HG02623 (cell line): ENCODE measurements around the gene GOLGA6A.

ENCODE experiments used
- ATAC-seq: cut with Tn5 transposase; IDR thresholded peaks from one replicate; pipeline ENCODE4 v1.9.1; 2021; ENCODE audit warnings: moderate library complexity; ENCODE audit not compliant: unreplicated experiment

The GOLGA6A gene

DNA sequence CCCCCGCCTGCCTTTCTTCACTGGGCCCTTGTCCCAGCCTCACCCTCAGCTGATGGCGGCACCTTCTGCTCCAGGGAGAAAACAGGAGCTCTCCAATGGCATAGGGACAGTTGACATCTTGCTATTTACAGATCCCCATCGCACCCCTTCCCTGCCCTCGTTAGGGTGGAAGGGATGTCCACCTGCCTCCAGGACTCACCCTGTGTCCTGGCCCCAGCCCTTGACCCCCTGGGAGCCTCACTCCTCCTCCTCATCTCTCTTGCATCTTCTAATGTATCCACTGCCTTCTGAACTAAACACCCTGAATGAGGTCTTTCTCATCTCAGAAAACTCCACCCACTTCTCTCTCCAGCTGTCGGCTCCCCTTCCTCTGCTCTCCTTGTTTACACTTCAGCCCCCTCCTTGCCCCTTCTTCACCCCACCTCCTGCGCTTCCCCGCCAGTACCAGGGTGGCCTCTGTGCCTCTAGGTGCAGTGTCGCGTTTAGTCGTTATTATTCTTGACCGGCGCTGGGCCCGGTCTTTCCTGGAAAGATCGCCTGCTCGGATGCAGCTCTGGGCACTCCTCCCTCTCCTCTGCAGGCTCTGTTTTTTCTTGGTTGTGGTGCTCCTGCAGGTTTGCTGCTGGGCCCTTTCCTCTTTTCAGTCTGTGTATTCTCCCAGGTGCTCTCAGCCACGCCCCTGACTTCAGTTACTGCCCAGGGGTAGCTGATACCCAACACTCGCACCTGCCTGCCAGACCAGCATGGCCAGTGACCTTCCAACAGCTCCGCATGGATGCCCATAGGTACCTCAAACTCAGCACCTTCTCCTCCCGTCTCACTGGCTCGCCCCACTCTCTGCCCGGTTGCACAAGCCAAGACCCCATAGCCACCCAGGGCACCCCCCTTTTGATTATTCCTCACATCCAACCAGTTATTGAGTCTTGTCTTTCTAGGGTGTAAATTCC lies 44.9 kb downstream of the GOLGA6A start:
- ATAC-seq = no peak

DNA sequence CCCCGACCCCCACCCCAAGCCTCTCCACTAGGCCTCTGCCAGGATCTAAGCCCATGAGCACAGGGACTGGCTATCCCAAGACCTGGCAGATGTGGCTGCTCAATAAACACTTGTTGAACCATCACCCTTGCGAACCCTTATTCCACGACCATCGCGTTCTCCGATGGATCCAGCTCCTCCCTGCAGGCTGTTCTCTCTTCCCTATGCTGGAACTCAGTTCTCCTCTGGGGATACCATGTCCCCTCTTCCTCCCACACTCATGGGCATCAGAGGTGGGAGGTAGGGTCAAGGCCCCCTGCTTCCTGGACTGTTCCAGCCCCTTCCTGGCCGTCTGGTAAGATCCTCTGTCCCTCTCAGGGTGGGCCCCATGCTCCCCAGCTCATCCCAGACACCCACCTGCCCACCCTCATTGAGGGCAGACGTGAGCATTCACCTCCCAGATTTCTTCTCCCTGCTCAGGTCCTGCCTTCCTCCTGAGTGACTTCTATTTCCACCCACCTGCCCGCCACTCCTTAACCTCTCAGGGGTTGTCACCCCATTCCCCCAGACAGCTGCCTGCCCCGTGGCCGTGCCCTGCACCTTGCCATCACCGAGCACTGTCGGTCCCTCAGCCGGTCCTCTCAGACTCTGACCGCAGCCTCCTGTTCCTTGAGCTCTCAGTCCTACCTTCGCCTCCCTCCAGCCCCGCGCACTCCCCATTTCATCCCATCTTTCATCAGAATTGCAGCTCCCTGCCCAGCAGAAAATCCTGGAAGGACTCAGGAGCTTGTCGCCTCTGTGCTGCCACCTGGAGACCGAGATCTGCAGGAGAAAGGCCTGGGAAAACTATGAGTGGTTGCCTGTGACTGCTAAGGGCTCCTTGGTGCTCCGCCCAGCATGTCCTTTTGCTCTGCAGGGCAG lies 45.8 kb downstream of the GOLGA6A start:
- ATAC-seq = no peak

DNA sequence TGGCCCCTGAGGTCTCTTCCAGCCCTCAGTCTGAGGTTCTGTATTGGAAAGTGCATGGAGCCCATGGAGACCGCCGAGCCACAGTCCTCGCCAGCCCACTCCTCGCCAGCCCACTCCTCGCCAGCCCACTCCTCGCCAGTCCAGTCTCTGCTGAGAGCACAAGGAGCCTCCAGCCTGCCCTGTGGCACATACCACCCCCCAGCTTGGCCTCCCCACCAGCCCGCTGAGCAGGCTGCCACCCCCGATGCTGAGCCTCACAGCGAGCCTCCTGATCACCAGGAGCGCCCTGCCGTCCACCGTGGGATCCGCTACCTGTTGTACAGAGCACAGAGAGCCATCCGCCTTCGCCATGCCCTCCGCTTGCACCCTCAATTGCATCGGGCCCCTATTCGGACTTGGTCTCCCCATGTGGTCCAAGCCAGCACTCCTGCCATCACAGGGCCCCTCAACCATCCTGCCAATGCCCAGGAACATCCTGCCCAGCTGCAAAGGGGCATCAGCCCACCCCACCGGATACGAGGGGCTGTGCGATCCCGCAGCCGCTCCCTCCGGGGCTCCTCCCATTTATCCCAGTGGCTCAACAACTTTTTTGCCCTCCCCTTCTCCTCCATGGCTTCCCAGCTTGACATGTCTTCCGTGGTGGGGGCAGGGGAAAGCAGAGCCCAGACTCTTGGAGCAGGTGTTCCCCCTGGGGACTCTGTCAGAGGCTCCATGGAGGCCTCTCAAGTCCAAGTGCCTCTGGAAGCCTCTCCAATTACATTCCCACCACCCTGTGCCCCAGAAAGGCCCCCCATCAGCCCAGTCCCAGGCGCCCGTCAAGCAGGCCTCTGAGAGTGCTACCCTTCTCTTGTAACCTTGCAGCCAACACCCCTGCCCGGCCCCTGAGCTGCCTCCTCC lies 47.0 kb downstream of the GOLGA6A start:
- no peak for ATAC-seq

DNA sequence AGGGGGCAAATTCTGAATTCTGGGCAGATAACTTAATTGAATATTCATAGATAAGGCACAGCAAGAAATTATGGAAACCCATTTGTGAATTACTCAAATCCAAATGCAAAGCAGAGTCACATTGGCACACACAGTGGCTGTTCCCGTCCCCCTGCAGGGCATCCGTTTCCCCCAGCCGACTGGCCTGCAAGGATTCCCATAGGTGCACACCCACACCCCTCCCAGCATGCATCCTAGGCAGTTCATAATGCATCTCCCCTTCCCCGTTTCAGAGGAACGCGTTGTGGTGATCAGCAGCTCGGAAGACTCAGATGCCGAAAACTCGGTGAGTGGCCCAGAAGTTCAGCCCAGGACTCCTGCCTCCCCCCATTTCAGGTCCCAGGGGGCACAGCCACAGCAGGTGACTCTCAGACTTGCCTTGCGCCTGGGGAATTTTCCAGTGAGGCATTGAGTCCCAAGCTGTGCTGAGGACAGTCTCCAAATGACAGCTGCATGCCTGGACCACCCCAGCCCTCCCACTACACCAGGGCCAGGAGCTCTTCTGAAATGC lies 48.1 kb downstream of the GOLGA6A start:
- ATAC-seq = no peak

DNA sequence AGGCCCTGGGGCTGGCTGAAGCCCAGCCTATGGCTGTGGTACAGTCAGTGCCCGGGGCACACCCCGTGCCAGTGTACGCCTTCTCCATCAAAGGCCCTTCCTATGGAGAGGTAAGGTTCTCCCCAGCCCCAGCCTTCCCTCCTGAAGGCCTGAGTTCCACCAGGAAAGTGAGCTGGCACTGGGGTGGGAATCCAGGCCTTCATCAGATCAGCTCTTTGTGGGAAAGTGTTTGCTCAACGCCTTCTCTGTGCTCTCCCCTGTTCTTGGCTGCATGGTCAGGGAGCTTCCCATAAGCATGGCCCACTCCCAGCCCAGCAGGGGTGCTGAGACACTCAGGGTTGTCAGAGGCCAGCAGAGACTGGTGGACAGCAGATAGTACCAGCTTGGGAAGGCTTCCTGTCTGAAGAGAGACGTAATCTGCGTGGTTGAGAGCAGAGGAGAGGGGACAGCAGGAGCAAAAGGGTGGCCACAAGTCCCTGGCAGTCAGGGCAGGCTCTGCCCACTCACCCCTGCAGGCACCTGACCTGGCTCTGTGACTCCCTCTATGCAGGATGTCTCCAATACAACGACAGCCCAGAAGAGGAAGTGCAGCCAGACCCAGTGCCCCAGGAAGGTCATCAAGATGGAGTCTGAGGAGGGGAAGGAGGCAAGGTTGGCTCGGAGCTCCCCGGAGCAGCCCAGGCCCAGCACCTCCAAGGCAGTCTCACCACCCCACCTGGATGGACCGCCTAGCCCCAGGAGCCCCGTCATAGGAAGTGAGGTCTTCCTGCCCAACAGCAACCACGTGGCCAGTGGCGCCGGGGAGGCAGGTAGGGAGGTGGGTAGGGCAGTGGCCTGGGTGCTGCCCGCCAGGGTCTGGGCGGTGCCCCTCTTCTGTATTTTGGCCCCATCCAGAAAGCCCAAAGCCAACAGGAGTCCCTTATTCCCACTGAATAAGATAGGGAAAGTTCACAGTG lies 49.5 kb downstream of the GOLGA6A start:
- ATAC-seq = no peak

DNA sequence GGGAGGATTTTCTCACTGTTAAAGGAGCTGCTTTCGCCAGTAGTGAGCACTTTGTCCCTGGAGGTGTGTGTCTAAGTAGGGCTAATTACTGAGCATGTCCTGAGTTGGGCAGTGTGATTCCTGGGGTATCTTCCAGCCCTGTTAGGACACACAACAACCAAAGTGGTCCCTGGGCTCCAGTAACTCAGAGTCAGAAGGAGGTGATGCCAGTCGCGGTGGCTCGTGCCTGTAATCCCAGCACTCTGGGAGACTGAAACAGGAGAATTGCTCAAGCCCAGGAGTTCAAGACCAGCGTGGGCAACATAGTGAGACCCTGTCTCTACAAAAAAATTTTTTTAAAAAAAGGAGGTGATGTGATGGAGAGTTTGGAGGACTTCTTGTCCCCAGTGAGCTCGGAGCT lies 50.3 kb downstream of the GOLGA6A start:
- ATAC-seq = no peak

DNA sequence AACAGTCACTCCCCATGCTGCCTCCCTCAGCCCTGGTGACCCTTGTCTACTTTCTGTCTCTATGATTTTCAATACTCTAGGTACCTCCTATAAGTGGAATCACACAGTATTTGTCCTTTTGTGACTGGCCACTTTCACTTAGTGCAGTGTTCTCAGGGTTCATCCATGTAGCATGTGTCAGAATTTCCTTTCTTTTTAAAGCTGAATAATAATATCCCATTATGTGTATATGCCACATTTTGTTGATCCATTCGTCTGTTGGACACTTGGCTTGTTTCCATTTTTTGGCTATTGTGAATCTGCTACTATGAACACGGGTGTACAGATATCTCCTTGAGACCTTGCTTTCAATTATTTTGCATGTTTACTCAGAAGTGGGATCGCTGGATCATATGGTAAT lies 53.7 kb downstream of the GOLGA6A start:
- no peak for ATAC-seq

DNA sequence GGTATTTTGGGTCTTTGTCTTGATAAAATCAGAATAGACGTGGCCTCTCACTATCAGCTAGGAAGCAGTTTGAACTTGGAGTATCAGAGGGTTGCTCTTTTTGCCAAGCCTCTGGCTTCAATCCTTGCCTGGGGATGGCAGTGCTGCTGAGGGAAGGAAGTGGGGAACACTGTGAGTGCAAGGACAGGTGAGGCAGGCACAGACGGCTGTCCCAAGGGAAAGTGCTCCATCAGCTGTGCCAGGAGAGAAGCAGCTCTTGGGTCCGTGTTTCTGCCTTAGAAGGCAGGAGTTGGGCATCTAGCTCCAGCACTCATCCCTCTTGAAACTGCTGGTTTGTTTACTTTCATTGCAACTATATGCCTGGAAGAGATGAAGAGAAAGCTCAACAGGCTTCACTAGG lies 54.7 kb downstream of the GOLGA6A start:
- ATAC-seq = no peak

DNA sequence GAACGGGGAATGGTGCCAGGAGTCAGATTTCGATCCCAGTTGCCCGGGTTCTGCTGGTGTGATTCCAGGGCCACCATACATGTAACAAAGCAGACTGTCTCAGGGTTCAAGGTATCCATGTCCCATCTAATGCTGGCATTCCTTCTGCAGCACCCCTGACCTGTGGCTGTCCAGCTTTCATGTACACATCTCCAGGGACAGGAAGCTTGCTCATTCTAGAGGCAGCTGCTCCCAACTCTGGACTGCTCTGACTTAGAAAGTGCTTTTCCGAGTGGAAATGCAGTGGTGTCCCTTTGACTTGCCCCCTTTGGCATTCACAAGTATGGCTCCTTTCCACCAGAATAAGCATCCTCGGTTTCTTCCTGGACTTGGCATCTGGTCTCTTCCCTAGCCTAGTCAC lies 56.9 kb downstream of the GOLGA6A start:
- no peak for ATAC-seq

DNA sequence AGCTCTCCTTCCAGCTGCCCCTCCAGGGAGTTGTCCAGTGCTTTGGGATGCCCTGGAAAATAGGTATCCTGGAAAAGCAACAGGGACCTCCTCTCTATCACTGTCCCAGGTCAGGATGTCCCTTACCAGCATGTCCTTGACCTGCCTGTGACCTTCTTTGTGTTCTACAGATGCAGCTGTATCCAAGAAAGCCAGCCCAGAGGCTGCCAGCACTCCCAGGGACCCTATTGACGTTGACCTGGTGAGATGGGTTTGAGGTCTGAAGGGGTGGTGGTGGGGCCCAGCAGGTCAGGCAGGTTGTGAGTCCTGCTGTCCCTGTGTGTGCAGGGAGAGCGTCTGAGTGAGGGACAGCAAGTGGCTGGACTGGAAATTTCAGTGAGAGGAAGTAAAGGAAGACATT lies 57.7 kb downstream of the GOLGA6A start:
- no peak for ATAC-seq

DNA sequence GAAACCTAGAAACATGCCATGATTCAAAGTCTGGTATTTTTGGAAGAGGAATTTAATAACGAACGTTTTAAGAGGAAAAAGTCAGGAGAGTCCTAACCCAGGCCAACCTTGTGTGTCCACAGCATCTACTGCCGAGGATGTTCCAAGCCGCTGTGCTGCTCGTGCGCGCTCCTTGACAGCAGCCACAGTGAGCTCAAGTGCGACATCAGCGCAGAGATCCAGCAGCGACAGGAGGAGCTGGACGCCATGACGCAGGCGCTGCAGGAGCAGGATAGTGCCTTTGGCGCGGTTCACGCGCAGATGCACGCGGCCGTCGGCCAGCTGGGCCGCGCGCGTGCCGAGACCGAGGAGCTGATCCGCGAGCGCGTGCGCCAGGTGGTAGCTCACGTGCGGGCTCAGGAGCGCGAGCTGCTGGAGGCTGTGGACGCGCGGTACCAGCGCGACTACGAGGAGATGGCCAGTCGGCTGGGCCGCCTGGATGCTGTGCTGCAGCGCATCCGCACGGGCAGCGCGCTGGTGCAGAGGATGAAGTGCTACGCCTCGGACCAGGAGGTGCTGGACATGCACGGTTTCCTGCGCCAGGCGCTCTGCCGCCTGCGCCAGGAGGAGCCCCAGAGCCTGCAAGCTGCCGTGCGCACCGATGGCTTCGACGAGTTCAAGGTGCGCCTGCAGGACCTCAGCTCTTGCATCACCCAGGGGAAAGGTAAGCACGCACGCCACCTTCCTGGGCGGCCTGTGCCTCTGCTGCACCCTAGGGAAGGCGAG lies 59.5 kb downstream of the GOLGA6A start:
- no peak for ATAC-seq
